HEK293 (cell line): Measurements from ENCODE around the gene DOCK3.

ENCODE experiments used
- CTCF ChIA-PET: fragments of 350-600 bp; formaldehyde crosslinking; extraction: SDS; loops from one replicate; lab custom pipeline; 2021; ENCODE audit warnings: antibody characterized with exemption; lab: Yijun Ruan, JAX
- POLR2A ChIA-PET: fragments of 300-600 bp; formaldehyde crosslinking; extraction: SDS; loops from one replicate; lab custom pipeline; 2020; ENCODE audit warnings: antibody characterized with exemption, inconsistent platforms; lab: Yijun Ruan, JAX
- H3K27ac ChIP-seq: fragments of 200-500 bp; sonication (Bioruptor generic); 2 replicates; pipeline ENCODE4 v1.5.1; 2014; ENCODE audit warnings: low read depth, low read length, control low read depth, inconsistent platforms; ENCODE audit errors: extremely low read depth
- H3K36me3 ChIP-seq, 2 experiments: fragments of 200-500 bp in 1 of 2; sonication (Bioruptor generic) in 1 of 2; 1 replicate in 1 of 2; 2 replicates in 1 of 2; pipeline ENCODE4 v1.5.1; 2014 to 2017; ENCODE audit warnings: inconsistent platforms in 2 of 2, low read length in 2 of 2; ENCODE audit not compliant: control insufficient read depth in 2 of 2, insufficient read depth in 1 of 2
- H3K4me1 ChIP-seq: fragments of 200-500 bp; sonication (Bioruptor generic); 2 replicates; pipeline ENCODE4 v1.5.1; 2014; ENCODE audit warnings: mild to moderate bottlenecking, low read length, inconsistent platforms; ENCODE audit not compliant: control insufficient read depth, insufficient read depth
- H3K4me3 ChIP-seq: 2 replicates; pipeline ENCODE4 v1.5.1; 2011; ENCODE audit warnings: low read depth, mild to moderate bottlenecking, control low read depth, low read length, moderate library complexity
- H3K9me3 ChIP-seq: fragments of 200-500 bp; sonication (Bioruptor generic); 2 replicates; pipeline ENCODE4 v1.5.1; 2014; ENCODE audit warnings: low read depth, low read length, inconsistent platforms; ENCODE audit not compliant: control insufficient read depth, insufficient read depth
- BCL11A ChIP-seq: fragments of 450-650 bp; formaldehyde crosslinking; IDR thresholded peaks from 2 replicates; pipeline ENCODE4 v1.5.1; 2016; ENCODE audit warnings: low read depth, missing biosample characterization, missing genetic modification characterization
- FEZF1 ChIP-seq: fragments of 450-650 bp; formaldehyde crosslinking; IDR thresholded peaks from 2 replicates; pipeline ENCODE4 v1.5.1; 2016; ENCODE audit warnings: missing biosample characterization, missing genetic modification characterization
- GFI1B ChIP-seq: fragments of 450-650 bp; formaldehyde crosslinking; IDR thresholded peaks from 2 replicates; pipeline ENCODE4 v1.5.1; 2016; ENCODE audit warnings: missing biosample characterization, missing genetic modification characterization
- HOXA7 ChIP-seq: sonication (generic); formaldehyde crosslinking; IDR thresholded peaks from 2 replicates; pipeline ENCODE4 v1.8.1; 2022; ENCODE audit warnings: missing genetic modification reagents, borderline replicate concordance
- HOXC10 ChIP-seq: sonication (generic); formaldehyde crosslinking; IDR thresholded peaks from 2 replicates; pipeline ENCODE4 v1.8.1; 2023; ENCODE audit warnings: mild to moderate bottlenecking, missing genetic modification reagents
- OSR2 ChIP-seq: fragments of 450-650 bp; formaldehyde crosslinking; IDR thresholded peaks from 2 replicates; pipeline ENCODE4 v1.5.1; 2016; ENCODE audit warnings: missing biosample characterization, missing genetic modification characterization
- SETDB1 ChIP-seq: IDR thresholded peaks from one replicate; pipeline ENCODE4 v1.6.1; 2017; ENCODE audit warnings: mild to moderate bottlenecking, low read length, moderate library complexity, mixed read lengths; ENCODE audit not compliant: insufficient read length
- SP2 ChIP-seq: fragments of 450-650 bp; formaldehyde crosslinking; IDR thresholded peaks from 2 replicates; pipeline ENCODE4 v1.5.1; 2016; ENCODE audit warnings: missing biosample characterization, missing genetic modification characterization
- YY1 ChIP-seq: fragments of 450-650 bp; formaldehyde crosslinking; IDR thresholded peaks from 2 replicates; pipeline ENCODE4 v1.5.1; 2018; ENCODE audit warnings: missing biosample characterization, missing genetic modification characterization
- ZBTB11 ChIP-seq: fragments of 450-650 bp; formaldehyde crosslinking; conservative IDR thresholded peaks from 2 replicates; pipeline ENCODE4 v1.5.1; 2016; ENCODE audit warnings: low read depth, missing biosample characterization, missing genetic modification characterization
- ZBTB7A ChIP-seq: fragments of 450-650 bp; formaldehyde crosslinking; IDR thresholded peaks from 2 replicates; pipeline ENCODE4 v1.5.1; 2016; ENCODE audit warnings: low read depth, missing biosample characterization, missing genetic modification characterization
- ZEB2 ChIP-seq: fragments of 450-650 bp; formaldehyde crosslinking; IDR thresholded peaks from 2 replicates; pipeline ENCODE4 v1.5.1; 2016; ENCODE audit warnings: missing biosample characterization, missing genetic modification characterization
- ZFP37 ChIP-seq: fragments of 450-650 bp; formaldehyde crosslinking; IDR thresholded peaks from 2 replicates; pipeline ENCODE4 v1.5.1; 2016; ENCODE audit warnings: missing biosample characterization, missing genetic modification characterization
- ZFP69B ChIP-seq: fragments of 450-650 bp; formaldehyde crosslinking; IDR thresholded peaks from 2 replicates; pipeline ENCODE4 v1.5.1; 2016; ENCODE audit warnings: missing biosample characterization, missing genetic modification characterization
- ZNF10 ChIP-seq: fragments of 450-650 bp; formaldehyde crosslinking; IDR thresholded peaks from 2 replicates; pipeline ENCODE4 v1.5.1; 2017; ENCODE audit warnings: missing biosample characterization, missing genetic modification characterization
- ZNF174 ChIP-seq: fragments of 450-650 bp; formaldehyde crosslinking; IDR thresholded peaks from 2 replicates; pipeline ENCODE4 v1.5.0; 2017; ENCODE audit warnings: missing biosample characterization, mild to moderate bottlenecking, missing genetic modification characterization
- ZNF394 ChIP-seq: fragments of 450-650 bp; formaldehyde crosslinking; IDR thresholded peaks from 2 replicates; pipeline ENCODE4 v1.5.1; 2016; ENCODE audit warnings: missing biosample characterization, missing genetic modification characterization, mild to moderate bottlenecking, moderate library complexity, borderline replicate concordance
- ZNF404 ChIP-seq: fragments of 450-650 bp; formaldehyde crosslinking; IDR thresholded peaks from 2 replicates; pipeline ENCODE4 v1.5.1; 2017; ENCODE audit warnings: missing biosample characterization, missing genetic modification characterization
- ZNF501 ChIP-seq: fragments of 450-650 bp; formaldehyde crosslinking; IDR thresholded peaks from 2 replicates; pipeline ENCODE4 v1.5.1; 2016; ENCODE audit warnings: missing biosample characterization, missing genetic modification characterization
- ZNF549 ChIP-seq: fragments of 450-650 bp; IDR thresholded peaks from 2 replicates; pipeline ENCODE4 v1.5.1; 2018; ENCODE audit warnings: missing biosample characterization, missing genetic modification characterization, mild to moderate bottlenecking, inconsistent platforms, moderate library complexity
- ZNF561 ChIP-seq: fragments of 450-650 bp; IDR thresholded peaks from 2 replicates; pipeline ENCODE4 v1.5.1; 2018; ENCODE audit warnings: missing biosample characterization, missing genetic modification characterization, borderline replicate concordance
- ZNF600 ChIP-seq: fragments of 450-650 bp; formaldehyde crosslinking; IDR thresholded peaks from 2 replicates; pipeline ENCODE4 v1.5.1; 2016; ENCODE audit warnings: missing biosample characterization, missing genetic modification characterization
- ZNF658 ChIP-seq: fragments of 450-650 bp; formaldehyde crosslinking; IDR thresholded peaks from 2 replicates; pipeline ENCODE4; 2016; ENCODE audit warnings: missing biosample characterization, missing genetic modification characterization
- ZNF747 ChIP-seq: fragments of 450-650 bp; formaldehyde crosslinking; IDR thresholded peaks from 2 replicates; pipeline ENCODE4 v1.5.1; 2016; ENCODE audit warnings: missing biosample characterization, missing genetic modification characterization
- ZNF792 ChIP-seq: fragments of 450-650 bp; formaldehyde crosslinking; IDR thresholded peaks from 2 replicates; pipeline ENCODE4 v1.5.1; 2016; ENCODE audit warnings: missing biosample characterization, missing genetic modification characterization
- TF ChIP-seq, protein P1 (sequence below): fragments of 450-650 bp; formaldehyde crosslinking; IDR thresholded peaks from 2 replicates; pipeline ENCODE4 v1.5.1; 2017; ENCODE audit warnings: missing biosample characterization, missing genetic modification characterization
- TF ChIP-seq, protein P2 (sequence below): fragments of 450-650 bp; formaldehyde crosslinking; IDR thresholded peaks from 2 replicates; pipeline ENCODE4 v1.5.1; 2016; ENCODE audit warnings: missing biosample characterization, missing genetic modification characterization

DOCK3 gene

GRCh38 chr3:51283421-51283820, 608.7 kb downstream of the DOCK3 start:
- H3K27ac ChIP-seq: no peak overlapping the region
- POLR2A ChIA-PET: no interaction called here
- TF ChIP-seq ZNF658 (tag by site-specific recombination) (no peak), ZBTB11 (tag by site-specific recombination) (no peak), SP2 (tag by site-specific recombination) (no peak), ZNF501 (no peak), HOXC10 (CRISPR knock-in tag) (no peak), GFI1B (no peak), ZNF549 (tag by site-specific recombination) (no peak), FEZF1 (tag by site-specific recombination) (no peak)
- TF ChIP-seq, protein P1, sequence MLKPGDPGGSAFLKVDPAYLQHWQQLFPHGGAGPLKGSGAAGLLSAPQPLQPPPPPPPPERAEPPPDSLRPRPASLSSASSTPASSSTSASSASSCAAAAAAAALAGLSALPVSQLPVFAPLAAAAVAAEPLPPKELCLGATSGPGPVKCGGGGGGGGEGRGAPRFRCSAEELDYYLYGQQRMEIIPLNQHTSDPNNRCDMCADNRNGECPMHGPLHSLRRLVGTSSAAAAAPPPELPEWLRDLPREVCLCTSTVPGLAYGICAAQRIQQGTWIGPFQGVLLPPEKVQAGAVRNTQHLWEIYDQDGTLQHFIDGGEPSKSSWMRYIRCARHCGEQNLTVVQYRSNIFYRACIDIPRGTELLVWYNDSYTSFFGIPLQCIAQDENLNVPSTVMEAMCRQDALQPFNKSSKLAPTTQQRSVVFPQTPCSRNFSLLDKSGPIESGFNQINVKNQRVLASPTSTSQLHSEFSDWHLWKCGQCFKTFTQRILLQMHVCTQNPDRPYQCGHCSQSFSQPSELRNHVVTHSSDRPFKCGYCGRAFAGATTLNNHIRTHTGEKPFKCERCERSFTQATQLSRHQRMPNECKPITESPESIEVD: no peak
- TF ChIP-seq, all 188 proteins: peak for 0
- Histone ChIP-seq H3K4me1 (no peaks in the 10 kb centered on the region), H3K4me3 (no peak overlapping the region), H3K9me3 (no peaks in the 10 kb centered on the region), H3K36me3 (peaks cover 0 to 28% of the 10 kb centered on the region in 2 experiments; a peak in 1 of 3 replicates)
- CTCF ChIA-PET: no interaction called here

GRCh38 chr3:51295625-51296024, 620.9 kb downstream of the DOCK3 start:
- H3K9me3 ChIP-seq: no peaks in the 10 kb centered on the region
- H3K27ac ChIP-seq: no peak overlapping the region
- no peaks in the 10 kb centered on the region for H3K36me3 ChIP-seq
- CTCF ChIA-PET: no interaction called here
- no peaks in the 10 kb centered on the region for H3K4me1 ChIP-seq
- POLR2A ChIA-PET: no interaction called here
- H3K4me3 ChIP-seq: no peak overlapping the region
- TF ChIP-seq YY1 (tag by site-specific recombination): no peak
- TF ChIP-seq ZNF174: no peak
- TF ChIP-seq ZNF10 (tag by site-specific recombination): no peak
- TF ChIP-seq, protein P2, sequence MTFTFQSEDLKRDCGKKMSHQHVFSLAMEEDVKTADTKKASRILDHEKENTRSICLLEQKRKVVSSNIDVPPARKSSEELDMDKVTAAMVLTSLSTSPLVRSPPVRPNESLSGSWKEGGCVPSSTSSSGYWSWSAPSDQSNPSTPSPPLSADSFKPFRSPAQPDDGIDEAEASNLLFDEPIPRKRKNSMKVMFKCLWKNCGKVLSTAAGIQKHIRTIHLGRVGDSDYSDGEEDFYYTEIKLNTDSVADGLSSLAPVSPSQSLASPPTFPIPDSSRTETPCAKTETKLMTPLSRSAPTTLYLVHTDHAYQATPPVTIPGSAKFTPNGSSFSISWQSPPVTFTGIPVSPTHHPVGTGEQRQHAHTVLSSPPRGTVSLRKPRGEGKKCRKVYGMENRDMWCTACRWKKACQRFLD (tag by site-specific recombination): no peak
- no peak for TF ChIP-seq OSR2 (tag by site-specific recombination)
- TF ChIP-seq ZFP37 (tag by site-specific recombination): no peak

GRCh38 chr3:51297333-51297732, 622.6 kb downstream of the DOCK3 start:
- CTCF ChIA-PET: interaction anchor here (0.6 kb wide), 1 partner anchor 304 kb away, joined by 3 read pairs; no protein-coding TSS in a partner anchor
- no peaks in the 10 kb centered on the region for H3K4me1 ChIP-seq
- POLR2A ChIA-PET: no interaction called here
- no peaks in the 10 kb centered on the region for H3K36me3 ChIP-seq
- no peak overlapping the region for H3K4me3 ChIP-seq
- TF ChIP-seq ZEB2 (no peak), ZBTB7A (no peak), HOXA7 (no peak), ZFP69B (tag by site-specific recombination) (no peak), ZNF792 (no peak), ZNF747 (tag by site-specific recombination) (no peak), SETDB1 (no peak), ZNF394 (tag by site-specific recombination) (no peak), ZNF404 (tag by site-specific recombination) (no peak), BCL11A (tag by site-specific recombination) (no peak), ZNF561 (tag by site-specific recombination) (no peak), ZNF600 (tag by site-specific recombination) (no peak)
- TF ChIP-seq, protein P1: no peak
- H3K27ac ChIP-seq: no peak overlapping the region
- H3K9me3 ChIP-seq: no peaks in the 10 kb centered on the region
